HepG2 (cell line): ENCODE results near the gene NUDT22. TPM values are rescaled to one million over a fixed set of nuclear protein-coding genes. Genes with fewer than 3 reads are reported as not detected.

Experiments
- BRF2 ChIP-seq: sonication (generic); formaldehyde crosslinking; IDR thresholded peaks from 2 replicates; pipeline ENCODE4 v1.8.1; 2022; ENCODE audit warnings: mild to moderate bottlenecking, missing genetic modification reagents
- HMG20A ChIP-seq: IDR thresholded peaks from 2 replicates; pipeline ENCODE4 v1.6.1; 2016; ENCODE audit warnings: borderline replicate concordance
- KAT7 ChIP-seq: IDR thresholded peaks from 2 replicates; pipeline ENCODE4 v1.6.1; 2018; ENCODE audit warnings: borderline replicate concordance, missing compliant biosample characterization
- KDM5A ChIP-seq: fragments of 200-600 bp; sonication (generic); IDR thresholded peaks from 2 replicates; pipeline ENCODE4 v1.7.0; 2018; ENCODE audit warnings: antibody characterized with exemption, mild to moderate bottlenecking, low read length, borderline replicate concordance
- KMT2A ChIP-seq: sonication (generic); formaldehyde crosslinking; IDR thresholded peaks from 2 replicates; pipeline ENCODE4 v1.4.0; 2020; ENCODE audit warnings: missing genetic modification reagents
- MAX ChIP-seq: IDR thresholded peaks from 2 replicates; pipeline ENCODE4 v1.6.1; 2012; ENCODE audit warnings: inconsistent platforms
- MYC ChIP-seq: sonication (generic); formaldehyde crosslinking; IDR thresholded peaks from 2 replicates; pipeline ENCODE4 v1.9.0; 2021; ENCODE audit warnings: missing genetic modification reagents, borderline replicate concordance
- NCOA5 ChIP-seq: sonication (generic); formaldehyde crosslinking; IDR thresholded peaks from 2 replicates; pipeline ENCODE4 v1.4.0; 2020; ENCODE audit warnings: missing genetic modification reagents
- NFE2L1 ChIP-seq: sonication (generic); formaldehyde crosslinking; IDR thresholded peaks from 2 replicates; pipeline ENCODE4 v1.4.0; 2020; ENCODE audit warnings: missing genetic modification reagents, mild to moderate bottlenecking, borderline replicate concordance
- NFRKB ChIP-seq: fragments of 450-650 bp; IDR thresholded peaks from 2 replicates; pipeline ENCODE4 v1.6.1; 2017
- NPAS2 ChIP-seq: sonication (generic); formaldehyde crosslinking; IDR thresholded peaks from 2 replicates; pipeline ENCODE4 v1.8.0; 2022; ENCODE audit warnings: mild to moderate bottlenecking, missing genetic modification reagents, borderline replicate concordance
- NR1H2 ChIP-seq: sonication (generic); formaldehyde crosslinking; IDR thresholded peaks from 2 replicates; pipeline ENCODE4 v1.8.1; 2022; ENCODE audit warnings: low read depth, missing genetic modification reagents, borderline replicate concordance
- PATZ1 ChIP-seq: sonication (generic); formaldehyde crosslinking; IDR thresholded peaks from 2 replicates; pipeline ENCODE4 v1.4.0; 2020; ENCODE audit warnings: missing genetic modification reagents
- RFXANK ChIP-seq: IDR thresholded peaks from 2 replicates; pipeline ENCODE4 v1.6.1; 2016
- RXRA ChIP-seq: sonication (generic); formaldehyde crosslinking; IDR thresholded peaks from 2 replicates; pipeline ENCODE4 v1.5.1; 2020; ENCODE audit warnings: missing genetic modification reagents
- SIN3A ChIP-seq: IDR thresholded peaks from 2 replicates; pipeline ENCODE4 v1.6.1; 2011; ENCODE audit warnings: low read depth, mild to moderate bottlenecking, control low read depth, low read length, borderline replicate concordance
- SP1 ChIP-seq, 2 experiments: fragments of 450-650 bp in 1 of 2; sonication (generic) in 1 of 2; formaldehyde crosslinking in 1 of 2; IDR thresholded peaks; 2 replicates each; pipeline versions ENCODE4 v1.4.0 to v1.6.1; 2016 to 2020; ENCODE audit warnings: missing genetic modification reagents in 1 of 2
- TEF ChIP-seq: sonication (generic); formaldehyde crosslinking; IDR thresholded peaks from 2 replicates; pipeline ENCODE4 v1.5.0; 2020; ENCODE audit warnings: missing genetic modification reagents
- THYN1 ChIP-seq: sonication (generic); formaldehyde crosslinking; IDR thresholded peaks from 2 replicates; pipeline ENCODE4 v1.8.1; 2023; ENCODE audit warnings: low read depth, mild to moderate bottlenecking, moderate library complexity, missing genetic modification reagents, borderline replicate concordance
- ZNF10 ChIP-seq: sonication (generic); formaldehyde crosslinking; IDR thresholded peaks from 2 replicates; pipeline ENCODE4 v1.4.0; 2020; ENCODE audit warnings: mild to moderate bottlenecking, low read depth, missing genetic modification reagents, borderline replicate concordance
- ZNF12 ChIP-seq: sonication (generic); formaldehyde crosslinking; IDR thresholded peaks from 2 replicates; pipeline ENCODE4 v1.5.0; 2020; ENCODE audit warnings: missing genetic modification reagents
- ZNF564 ChIP-seq: sonication (generic); formaldehyde crosslinking; IDR thresholded peaks from 2 replicates; pipeline ENCODE4 v1.8.1; 2023; ENCODE audit warnings: mild to moderate bottlenecking, missing genetic modification reagents
- polyA plus RNA-seq, 8 experiments: library from polyadenylated mRNA; depleted of rRNA in 3 of 8; stranded (reverse) in 7 of 8; unstranded in 1 of 8; fragments of >200 nt; fragmentation: Illumina TruSeq in 4 of 8; extraction: Trizol in 4 of 8; gene quantifications; 2 replicates each; pipeline versions ENCODE4 v1.2.1 to v1.2.3, GENCODE V29; 2011 to 2016; ENCODE audit warnings: low read depth in 4 of 8, missing spikeins in 1 of 8, mixed read lengths in 1 of 8; ENCODE audit not compliant: insufficient read depth in 1 of 8
- total RNA-seq, 5 experiments: library from RNA; depleted of rRNA; stranded (reverse); fragments of >200 nt; fragmentation: Illumina TruSeq; extraction: Trizol; gene quantifications; 2 replicates each; pipeline ENCODE4 v1.2.3, GENCODE V29; 2016; ENCODE audit warnings: low read depth in 1 of 5

NUDT22 gene
- total and polyA plus RNA-seq, 2 of the 13 experiments (the other 11 are each of a cell fraction or from before 2014, with no cell fraction given) = 33.5 to 39.8 TPM

- peak; percentile 34; the same call in 1 of the 2 replicates for TF ChIP-seq PATZ1
- no peak for TF ChIP-seq THYN1 (CRISPR knock-in tag)
- TF ChIP-seq KAT7 = no peak
- no peak; the same call in 1 of the 2 replicates for TF ChIP-seq HMG20A
- TF ChIP-seq KDM5A = no peak
- TF ChIP-seq RXRA (CRISPR knock-in tag) = peak; percentile 81; the same call in 1 of the 2 replicates
- TF ChIP-seq NPAS2 (CRISPR knock-in tag) = no peak
- TF ChIP-seq BRF2 (CRISPR knock-in tag) = peak; percentile 97
- TF ChIP-seq RFXANK (CRISPR knock-in tag) = no peak
- no peak for TF ChIP-seq SP1 (IDR thresholded peaks at IDR 0.05)
- TF ChIP-seq SP1 (CRISPR knock-in tag; IDR thresholded peaks at IDR 0.05) = no peak
- TF ChIP-seq NR1H2 (CRISPR knock-in tag) = no peak
- peak; percentile 90 for TF ChIP-seq ZNF564 (CRISPR knock-in tag)
- TF ChIP-seq TEF (CRISPR knock-in tag) = peak; percentile 87
- peak; percentile 97 for TF ChIP-seq MYC
- TF ChIP-seq NFRKB = no peak
- TF ChIP-seq ZNF10 (CRISPR knock-in tag) = no peak; the same call in 1 of the 2 replicates
- TF ChIP-seq SIN3A = 0 out of 2 replicates have a peak, but pooled peaks have one; percentile 16
- TF ChIP-seq KMT2A (CRISPR knock-in tag) = peak; percentile 65; the same call in 1 of the 2 replicates
- TF ChIP-seq NCOA5 (CRISPR knock-in tag) = no peak
- TF ChIP-seq ZNF12 (CRISPR knock-in tag) = peak; percentile 71; the same call in 1 of the 2 replicates
- TF ChIP-seq MAX = peak; percentile 98
- TF ChIP-seq NFE2L1 (CRISPR knock-in tag) = peak; percentile 95; the same call in 1 of the 2 replicates
Measured at GRCh38 chr11:64185175-64185692, 40.8 kb upstream of the NUDT22 start (continued).
